ENCODE measurements around the gene SPPL3. TPM values are rescaled to one million over a fixed set of nuclear protein-coding genes. Genes with fewer than 3 reads are reported as not detected.
"Not testable (repeated sequence)": the region's sequence is repeated elsewhere in the genome, so short reads cannot be mapped to it uniquely, and the experiment has no call there.

SPPL3 gene
- total RNA-seq, 2 experiments from 2014 or later = 29.5 to 48.2 TPM

DNA sequence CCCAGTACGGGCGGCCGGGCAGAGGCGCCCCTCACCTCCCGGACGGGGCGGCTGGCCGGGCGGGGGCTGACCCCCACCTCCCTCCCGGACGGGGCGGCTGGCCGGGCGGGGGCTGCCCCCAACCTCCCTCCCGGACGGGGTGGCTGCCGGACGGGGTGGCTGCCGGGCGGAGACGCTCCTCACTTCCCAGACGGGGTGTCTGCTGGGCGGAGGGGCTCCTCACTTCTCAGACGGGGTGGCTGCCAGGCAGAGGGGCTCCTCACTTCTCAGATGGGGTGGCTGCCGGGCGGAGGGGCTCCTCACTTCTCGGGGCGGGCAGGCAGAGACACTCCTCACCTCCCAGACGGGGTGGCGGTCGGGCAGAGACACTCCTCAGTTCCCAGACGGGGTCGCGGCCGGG, 172.0 kb downstream of the SPPL3 start:
- POLR2A ChIA-PET; H3K4me1 Mint-ChIP-seq; CTCF ChIA-PET; intact Hi-C loops (cut with DNase I, micrococcal nuclease); ATAC-seq; DNase-seq; H3K27ac Mint-ChIP-seq; H3K9me3 Mint-ChIP-seq (ENCODE audit: low read depth); H3K4me3 Mint-ChIP-seq; H3K27me3 Mint-ChIP-seq: not testable (repeated sequence)
- peaks cover 14% of the 10 kb centered on the region for H3K36me3 Mint-ChIP-seq (ENCODE audit: low read depth)

DNA sequence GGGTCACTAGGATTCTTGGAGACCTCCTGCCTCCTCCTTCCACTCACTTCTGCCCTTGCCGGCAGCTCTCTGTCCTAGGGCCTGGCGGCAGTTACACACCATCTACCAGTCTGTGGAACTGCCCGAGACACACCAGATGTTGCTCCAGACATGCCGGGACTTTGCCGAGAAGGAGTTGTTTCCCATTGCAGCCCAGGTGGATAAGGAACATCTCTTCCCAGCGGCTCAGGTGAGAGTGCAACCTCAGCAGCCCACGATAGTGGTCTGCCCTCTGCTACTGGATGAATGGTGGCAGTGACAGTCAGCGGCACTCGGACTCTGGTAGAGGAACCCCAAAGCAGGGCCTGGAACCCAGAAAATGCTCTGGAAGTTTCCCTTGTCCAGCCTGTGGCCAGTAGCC, 177.2 kb downstream of the SPPL3 start:
- Mint-ChIP-seq H3K9me3 (ENCODE audit: low read depth) (no peaks in the 10 kb centered on the region), H3K27me3 (no peaks in the 10 kb centered on the region), H3K36me3 (ENCODE audit: low read depth) (peaks cover 26% of the 10 kb centered on the region), H3K27ac (no peak overlapping the region), H3K4me3 (peak overlapping the region; percentile 78), H3K4me1 (peaks cover 16% of the 10 kb centered on the region)
- no peak for DNase-seq
- no peak for ATAC-seq
- POLR2A ChIA-PET = no interaction called here
- CTCF ChIA-PET = no interaction called here
- intact Hi-C loops (cut with DNase I, micrococcal nuclease) = loop anchor here (5.0 kb wide), 2 partner anchors 145 to 245 kb away; partner anchors contain the start of gene POP5 (in 2 of the 2)

DNA sequence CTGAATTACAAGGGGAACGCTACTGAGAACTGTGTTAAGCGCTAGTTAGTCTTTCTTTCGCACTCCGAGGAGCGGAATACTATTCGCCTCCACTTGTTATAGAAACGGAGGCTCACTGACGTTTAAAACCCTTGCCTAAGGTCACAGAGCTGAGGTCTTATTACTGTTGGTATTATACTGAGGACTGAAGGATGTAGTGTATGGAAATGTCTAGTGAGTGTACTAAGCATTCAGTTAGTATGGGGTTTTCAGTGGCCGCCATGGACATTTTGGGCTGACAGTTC, 177.7 kb downstream of the SPPL3 start:
- H3K9me3 Mint-ChIP-seq (ENCODE audit: low read depth) = no peaks in the 10 kb centered on the region
- H3K4me3 Mint-ChIP-seq = peak overlapping the region; percentile 78
- ATAC-seq (no peak), DNase-seq (no peak)
- peaks cover 29% of the 10 kb centered on the region for H3K36me3 Mint-ChIP-seq (ENCODE audit: low read depth)
- intact Hi-C loops (cut with DNase I, micrococcal nuclease) = loop anchor here (5.0 kb wide), 2 partner anchors 144 to 246 kb away; partner anchors contain the start of gene POP5 (in 2 of the 2)
- H3K27me3 Mint-ChIP-seq = no peaks in the 10 kb centered on the region
- ChIA-PET CTCF (no interaction called here), POLR2A (no interaction called here)
- peaks cover 16% of the 10 kb centered on the region for H3K4me1 Mint-ChIP-seq
- H3K27ac Mint-ChIP-seq = peak overlapping the region; percentile 64

DNA sequence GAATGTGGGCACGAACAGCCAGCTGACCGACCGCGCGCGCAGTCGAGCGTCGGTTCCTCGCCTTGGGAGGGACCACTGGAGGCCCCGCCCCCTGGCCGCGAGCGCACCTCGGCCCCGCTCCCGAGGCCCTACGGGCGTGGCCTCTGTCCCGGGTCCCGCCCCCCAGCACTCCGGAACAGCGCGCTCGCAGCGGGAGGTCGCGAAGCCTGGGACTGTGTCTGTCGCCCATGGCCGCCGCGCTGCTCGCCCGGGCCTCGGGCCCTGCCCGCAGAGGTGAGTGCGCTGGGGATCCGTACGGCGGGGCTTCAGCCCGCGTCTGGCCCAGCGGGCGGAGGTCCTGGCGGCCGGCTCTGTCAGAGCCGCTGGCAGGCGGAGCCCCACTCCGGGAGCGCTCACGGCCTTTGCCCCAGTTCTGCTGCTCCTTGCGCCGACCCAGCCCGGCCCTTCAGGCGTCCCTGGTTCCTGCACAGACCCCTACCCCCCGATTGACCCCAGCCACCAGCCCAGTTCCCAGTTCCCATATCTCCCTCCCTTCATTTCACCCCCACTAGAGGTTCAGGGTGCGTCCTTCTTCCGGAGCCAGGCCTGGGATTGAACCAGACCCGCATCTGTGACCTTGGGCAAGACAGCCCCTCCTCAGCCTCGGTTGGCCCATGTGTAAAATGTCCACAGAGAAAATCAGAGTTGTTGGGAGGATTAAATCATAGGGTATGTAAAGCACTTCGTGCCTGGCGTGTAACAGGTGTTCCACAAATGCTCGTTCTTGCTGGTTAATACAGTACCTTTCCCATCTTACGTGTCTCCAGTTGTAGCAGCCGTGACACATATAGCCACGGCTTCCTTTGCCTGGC, 178.3 kb downstream of the SPPL3 start, which contains the start of gene ACADS:
ACADS (plus strand) TSS at position 168 of the 851 bp plus-strand sequence; CDS start at position 228, 60 bp downstream.
- peaks cover 32% of the 10 kb centered on the region for H3K36me3 Mint-ChIP-seq (ENCODE audit: low read depth)
- no peaks in the 10 kb centered on the region for H3K27me3 Mint-ChIP-seq
- peak within 1 kb of the TSS; percentile 78 for H3K4me3 Mint-ChIP-seq
- ChIA-PET POLR2A (interaction anchor here (0.6 kb wide), 1 partner anchor 295 kb away, joined by 5 read pairs; no protein-coding TSS in a partner anchor), CTCF (interaction anchor here (0.6 to 1.4 kb wide), 7 partner anchors 14 to 246 kb away, joined by 3 to 8 read pairs (median 3); no protein-coding TSS in a partner anchor)
- DNase-seq (peak; percentile 96), ATAC-seq (peak; percentile 100)
- peaks cover 17% of the 10 kb centered on the region for H3K4me1 Mint-ChIP-seq
- H3K9me3 Mint-ChIP-seq (ENCODE audit: low read depth) = no peaks in the 10 kb centered on the region
- intact Hi-C loops (cut with DNase I, micrococcal nuclease) = loop anchor here (1.0 to 5.0 kb wide), 7 partner anchors 16 to 570 kb away; partner anchors contain the start of genes POP5 (in 2 of the 2), C12orf43 (in 1 of the 2), CAMKK2 (in 1 of the 2) and SPPL3 (in 1 of the 2)
- peak within 1 kb of the TSS; percentile 64 for H3K27ac Mint-ChIP-seq

DNA sequence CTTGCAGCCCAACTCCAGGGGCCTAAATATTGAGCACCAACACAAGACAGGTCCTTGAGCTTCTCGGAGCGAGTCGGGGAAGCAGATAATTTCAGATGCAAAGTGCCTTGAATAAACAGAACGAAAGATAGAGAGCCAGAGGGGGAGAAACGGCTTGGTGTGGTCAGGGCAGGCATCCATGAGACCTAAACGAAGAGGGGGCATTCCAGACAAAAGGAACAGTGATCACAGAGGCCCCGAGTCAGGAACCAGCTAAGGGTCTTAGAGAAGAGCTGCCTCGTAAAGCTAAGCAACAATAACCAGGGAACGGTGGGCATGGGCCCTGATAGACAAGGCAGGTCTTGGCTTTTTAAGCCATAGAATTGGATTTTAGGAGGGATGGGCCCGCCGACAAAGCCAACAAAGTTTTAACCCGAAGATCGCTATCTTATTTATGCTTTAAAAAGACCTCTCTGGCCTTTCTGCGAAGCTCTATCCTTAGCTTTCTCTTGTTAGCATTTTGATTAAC, 179.0 kb downstream of the SPPL3 start:
- peak overlapping the region; percentile 56 for H3K27ac Mint-ChIP-seq
- H3K9me3 Mint-ChIP-seq (ENCODE audit: low read depth) = no peaks in the 10 kb centered on the region
- H3K4me3 Mint-ChIP-seq = peak overlapping the region; percentile 78
- H3K36me3 Mint-ChIP-seq (ENCODE audit: low read depth) = peaks cover 36% of the 10 kb centered on the region
- POLR2A ChIA-PET = interaction anchor here (0.6 kb wide), 1 partner anchor 294 kb away, joined by 5 read pairs; no protein-coding TSS in a partner anchor
- ATAC-seq (no peak), DNase-seq (no peak)
- intact Hi-C loops (cut with DNase I, micrococcal nuclease) = loop anchor here (1.0 to 5.0 kb wide), 7 partner anchors 15 to 571 kb away; partner anchors contain the start of genes POP5 (in 2 of the 2), C12orf43 (in 1 of the 2), CAMKK2 (in 1 of the 2) and SPPL3 (in 1 of the 2)
- no peaks in the 10 kb centered on the region for H3K27me3 Mint-ChIP-seq
- CTCF ChIA-PET = interaction anchor here (0.6 to 1.4 kb wide), 7 partner anchors 14 to 247 kb away, joined by 3 to 8 read pairs (median 3); no protein-coding TSS in a partner anchor
- H3K4me1 Mint-ChIP-seq = peaks cover 22% of the 10 kb centered on the region

DNA sequence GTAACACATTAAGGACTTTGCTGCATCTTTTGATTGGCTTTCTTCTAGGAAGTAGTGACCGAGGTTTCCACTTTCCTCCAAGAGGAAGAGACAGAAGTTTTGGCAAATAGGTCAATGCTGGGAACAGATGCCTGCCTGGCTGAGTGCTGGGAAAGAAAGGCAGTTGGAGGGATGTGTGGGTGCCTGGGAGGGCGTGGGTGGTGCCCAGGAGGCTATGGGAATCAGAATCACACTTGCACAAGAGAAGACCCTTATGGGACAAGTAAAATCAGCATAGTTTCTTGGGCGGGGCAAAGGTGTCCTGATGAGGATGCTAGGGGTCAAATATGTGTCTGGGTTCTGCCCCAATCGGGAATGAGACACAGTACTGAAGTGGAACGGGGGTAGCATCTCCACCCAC, 179.4 kb downstream of the SPPL3 start:
- ChIA-PET CTCF (interaction anchor here (0.8 to 1.4 kb wide), 4 partner anchors 75 to 247 kb away, joined by 3 to 8 read pairs (median 4); no protein-coding TSS in a partner anchor), POLR2A (no interaction called here)
- ATAC-seq (no peak), DNase-seq (no peak)
- Mint-ChIP-seq H3K4me3 (peak overlapping the region; percentile 78), H3K27me3 (no peaks in the 10 kb centered on the region), H3K36me3 (ENCODE audit: low read depth) (peaks cover 38% of the 10 kb centered on the region), H3K9me3 (ENCODE audit: low read depth) (no peaks in the 10 kb centered on the region), H3K4me1 (peaks cover 24% of the 10 kb centered on the region), H3K27ac (no peak overlapping the region)
- intact Hi-C loops (cut with DNase I, micrococcal nuclease) = loop anchor here (1.0 to 5.0 kb wide), 7 partner anchors 14 to 572 kb away; partner anchors contain the start of genes POP5 (in 2 of the 2), C12orf43 (in 1 of the 2), CAMKK2 (in 1 of the 2) and SPPL3 (in 1 of the 2)

DNA sequence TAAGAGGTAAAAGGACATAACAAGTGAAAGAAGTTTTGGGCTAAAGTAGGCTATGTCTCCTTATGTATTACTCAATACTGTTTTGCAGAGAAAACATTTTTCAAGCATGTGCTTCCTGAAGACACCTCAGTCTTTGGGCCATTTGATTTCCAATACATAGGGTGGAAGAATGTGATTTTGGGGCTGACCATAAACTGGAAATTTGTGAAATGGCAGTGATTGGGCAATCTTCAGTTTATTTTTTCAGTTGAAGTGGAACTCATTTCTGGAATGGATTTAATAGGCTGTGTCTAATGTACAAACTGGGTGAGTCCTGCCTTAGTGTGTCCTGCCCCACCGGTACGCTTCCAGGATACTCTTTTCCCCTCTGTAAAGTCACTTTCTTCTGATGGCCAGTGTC, 181.4 kb downstream of the SPPL3 start:
- DNase-seq (no peak), ATAC-seq (no peak)
- peaks cover 46% of the 10 kb centered on the region for H3K36me3 Mint-ChIP-seq (ENCODE audit: low read depth)
- H3K9me3 Mint-ChIP-seq (ENCODE audit: low read depth) = no peaks in the 10 kb centered on the region
- POLR2A ChIA-PET = no interaction called here
- no peak overlapping the region for H3K4me3 Mint-ChIP-seq
- H3K27ac Mint-ChIP-seq = no peak overlapping the region
- no peaks in the 10 kb centered on the region for H3K27me3 Mint-ChIP-seq
- intact Hi-C loops (cut with DNase I, micrococcal nuclease) = no loop called here
- CTCF ChIA-PET = no interaction called here
- peaks cover 29% of the 10 kb centered on the region for H3K4me1 Mint-ChIP-seq

DNA sequence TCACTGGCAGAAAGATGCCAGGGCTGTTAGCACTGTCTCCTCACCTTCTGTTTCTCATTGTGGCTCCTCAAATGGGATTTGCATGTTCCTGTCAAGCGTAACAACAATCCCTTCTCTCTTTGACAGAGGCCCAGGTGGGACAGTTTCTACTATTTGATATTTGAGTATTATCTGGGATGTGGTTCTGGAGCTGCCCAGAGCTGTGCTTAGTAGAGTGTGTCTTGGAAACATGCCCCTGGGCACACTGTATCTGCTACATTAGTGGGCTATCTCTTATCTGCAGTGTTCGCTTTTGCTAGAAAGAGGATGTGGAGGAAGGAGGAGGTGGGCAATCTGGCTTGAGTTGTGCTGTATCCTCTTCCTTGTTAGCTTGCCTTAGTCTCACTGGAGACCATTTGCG, 182.3 kb downstream of the SPPL3 start:
- Mint-ChIP-seq H3K4me1 (peaks cover 29% of the 10 kb centered on the region), H3K27me3 (no peaks in the 10 kb centered on the region), H3K27ac (no peak overlapping the region), H3K4me3 (no peak overlapping the region), H3K9me3 (ENCODE audit: low read depth) (no peaks in the 10 kb centered on the region), H3K36me3 (ENCODE audit: low read depth) (peaks cover 50% of the 10 kb centered on the region)
- intact Hi-C loops (cut with DNase I, micrococcal nuclease) = no loop called here
- POLR2A ChIA-PET = no interaction called here
- ATAC-seq (no peak), DNase-seq (no peak)
- CTCF ChIA-PET = no interaction called here

DNA sequence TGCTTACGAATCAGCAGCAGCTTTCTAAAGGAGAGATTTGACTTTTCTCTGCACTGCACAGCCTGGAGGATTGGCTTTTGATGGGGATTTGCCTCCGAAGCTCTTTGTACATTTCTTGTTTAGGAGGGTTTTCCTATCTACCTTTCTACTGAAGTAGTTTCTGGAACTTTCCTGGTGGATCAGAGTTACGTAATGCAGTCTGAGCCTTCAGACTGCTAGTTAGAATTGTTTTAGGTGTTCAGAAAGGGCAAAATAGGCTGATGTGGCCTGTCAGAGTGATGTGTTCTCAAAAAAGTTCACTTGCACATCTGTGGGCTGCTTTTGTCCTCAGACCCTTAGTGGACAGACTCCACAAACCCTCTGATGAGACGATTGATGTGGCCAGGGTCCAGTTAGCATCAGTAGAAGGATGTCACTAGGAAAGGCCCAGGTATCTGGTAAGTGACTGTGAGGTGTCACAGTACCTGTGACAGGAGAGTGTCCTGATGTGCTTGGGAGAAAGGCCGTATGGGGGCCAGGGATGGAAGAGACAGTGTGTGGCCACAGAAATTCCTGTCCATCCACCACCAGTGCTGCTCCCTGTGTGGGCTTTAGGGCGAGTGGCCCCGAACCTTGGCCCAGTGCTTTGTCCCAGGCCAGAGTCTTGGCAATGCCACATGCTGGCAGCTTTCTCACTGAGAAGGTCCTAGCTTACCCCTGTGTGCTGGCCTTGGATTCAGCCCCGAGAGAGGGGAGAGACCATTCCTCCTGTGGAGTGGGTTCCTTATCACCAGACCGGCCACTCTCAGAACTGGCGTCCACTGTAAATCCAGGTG, 183.0 kb downstream of the SPPL3 start:
- Mint-ChIP-seq H3K36me3 (ENCODE audit: low read depth) (peaks cover 57% of the 10 kb centered on the region), H3K4me1 (peaks cover 25% of the 10 kb centered on the region), H3K27me3 (no peaks in the 10 kb centered on the region), H3K4me3 (no peak overlapping the region), H3K9me3 (ENCODE audit: low read depth) (no peaks in the 10 kb centered on the region), H3K27ac (peak overlapping the region; percentile 15)
- intact Hi-C loops (cut with DNase I, micrococcal nuclease) = no loop called here
- ATAC-seq (no peak), DNase-seq (no peak)
- ChIA-PET CTCF (interaction anchor here (1.2 kb wide), 3 partner anchors 10 to 140 kb away, joined by 3 to 6 read pairs (median 5); partner anchors contain the start of gene POP5), POLR2A (no interaction called here)

DNA sequence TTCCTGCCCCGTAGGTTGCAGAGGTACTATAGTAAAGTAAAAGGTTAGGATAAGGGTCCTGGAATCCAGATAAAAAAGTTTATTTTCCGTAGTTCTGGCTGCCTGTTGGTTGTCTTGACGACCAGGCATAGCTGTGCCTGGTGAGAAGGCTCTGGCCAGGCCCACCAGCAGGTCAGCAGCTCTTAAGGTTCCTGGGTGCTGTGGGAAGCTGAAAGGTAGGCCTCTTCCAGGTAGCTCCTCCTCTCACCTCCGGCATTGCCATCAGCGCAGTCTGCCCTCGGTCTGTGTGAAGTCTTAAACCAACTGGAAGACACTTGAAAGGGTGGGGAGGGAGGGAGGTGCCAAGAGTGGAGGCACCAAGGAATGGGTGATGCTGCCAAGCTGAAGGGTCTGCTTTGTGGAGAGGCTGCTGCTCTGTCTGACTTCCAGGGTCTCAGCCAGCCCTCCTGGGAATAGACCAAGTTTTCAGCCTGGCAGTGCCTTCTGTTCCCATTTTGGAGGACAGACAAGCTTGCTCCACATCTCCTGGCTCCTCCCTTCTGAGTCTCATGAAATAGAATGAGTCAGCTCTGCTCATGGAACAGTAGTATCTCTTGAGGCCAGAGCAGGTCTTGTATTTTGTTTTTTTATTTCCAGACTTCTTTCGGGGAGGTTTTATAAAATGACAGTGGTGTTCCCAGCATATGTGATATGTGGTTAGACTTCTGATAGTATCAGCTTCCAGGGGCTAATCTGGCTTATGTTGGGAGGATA, 183.7 kb downstream of the SPPL3 start:
- intact Hi-C loops (cut with DNase I, micrococcal nuclease) = no loop called here
- Mint-ChIP-seq H3K9me3 (ENCODE audit: low read depth) (no peaks in the 10 kb centered on the region), H3K27me3 (no peaks in the 10 kb centered on the region), H3K4me1 (peaks cover 23% of the 10 kb centered on the region), H3K27ac (peak overlapping the region; percentile 15), H3K36me3 (ENCODE audit: low read depth) (peaks cover 60% of the 10 kb centered on the region), H3K4me3 (no peak overlapping the region)
- ChIA-PET POLR2A (no interaction called here), CTCF (interaction anchor here (0.9 to 1.2 kb wide), 4 partner anchors 9 to 139 kb away, joined by 3 to 6 read pairs (median 4); partner anchors contain the start of gene POP5)
- no peak for ATAC-seq
- no peak for DNase-seq

Measured in activated CD4-positive, alpha-beta T cell treated with anti-CD3 and anti-CD28 coated beads for 36 hours (primary cell).